22Rv1 (cell line): ENCODE measurements around the gene GTF3C5.

Source experiments
- H3K27ac ChIP-seq: fragments of 450-650 bp; 2 replicates; pipeline ENCODE4 v1.5.1; 2017
- CTCF ChIP-seq: fragments of 450-650 bp; IDR thresholded peaks from 2 replicates; pipeline ENCODE4 v1.5.1; 2017; ENCODE audit warnings: mild to moderate bottlenecking
- ZFX ChIP-seq: fragments of 450-650 bp; IDR thresholded peaks from 2 replicates; pipeline ENCODE4 v1.6.1; 2017; ENCODE audit warnings: antibody characterized with exemption, borderline replicate concordance

GTF3C5 gene

DNA sequence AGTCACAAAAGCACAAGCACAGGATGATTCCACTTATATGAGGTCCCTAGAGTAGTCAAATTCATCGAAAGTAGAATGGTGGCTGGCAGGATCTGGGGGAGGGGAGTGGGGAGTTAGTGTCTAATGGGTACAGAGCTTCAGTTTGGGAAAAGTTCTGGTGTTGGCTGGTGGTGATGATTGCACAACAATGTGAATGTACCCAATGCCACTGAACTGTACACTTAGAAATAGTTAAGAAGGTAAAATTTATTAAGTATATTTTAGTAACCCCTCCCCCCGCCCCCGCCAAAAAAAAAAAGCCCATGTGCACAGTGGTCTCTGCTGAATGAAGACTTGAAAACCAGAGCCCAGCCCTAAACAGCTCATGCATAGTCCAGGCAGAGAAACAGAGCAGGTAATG lies 24.8 kb upstream of the GTF3C5 start:
- H3K27ac ChIP-seq, result no peak overlapping the region
- no peak for TF ChIP-seq ZFX
- no peak for TF ChIP-seq CTCF

DNA sequence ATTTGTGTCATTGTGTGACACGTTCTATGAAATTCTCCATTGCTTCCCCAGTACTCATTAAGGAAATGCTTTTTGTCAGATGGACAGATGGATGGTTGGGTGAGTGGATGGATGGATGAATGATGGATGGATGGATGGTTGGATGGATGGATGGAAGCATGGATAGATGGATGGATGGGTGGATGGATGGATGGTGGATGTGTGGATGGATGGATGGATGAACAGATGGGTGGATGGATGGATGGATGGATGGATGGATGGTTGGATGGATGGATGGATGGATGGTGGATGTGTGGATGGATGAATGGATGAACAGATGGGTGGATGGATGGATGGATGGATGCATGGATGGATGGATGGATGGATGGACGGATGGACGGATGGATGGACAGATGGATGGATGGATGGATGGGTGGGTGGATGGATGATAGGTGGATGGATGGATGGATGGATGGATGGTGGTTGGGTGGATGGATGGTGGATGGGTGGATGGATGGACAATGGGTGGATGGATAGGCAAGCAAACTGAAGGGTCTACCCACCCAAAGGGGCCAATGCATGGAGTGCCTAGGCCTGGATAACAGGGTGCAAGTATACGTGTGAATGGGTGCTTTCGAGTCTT lies 24.0 kb upstream of the GTF3C5 start:
- TF ChIP-seq CTCF (no peak), ZFX (no peak)
- H3K27ac ChIP-seq, result no peak overlapping the region

DNA sequence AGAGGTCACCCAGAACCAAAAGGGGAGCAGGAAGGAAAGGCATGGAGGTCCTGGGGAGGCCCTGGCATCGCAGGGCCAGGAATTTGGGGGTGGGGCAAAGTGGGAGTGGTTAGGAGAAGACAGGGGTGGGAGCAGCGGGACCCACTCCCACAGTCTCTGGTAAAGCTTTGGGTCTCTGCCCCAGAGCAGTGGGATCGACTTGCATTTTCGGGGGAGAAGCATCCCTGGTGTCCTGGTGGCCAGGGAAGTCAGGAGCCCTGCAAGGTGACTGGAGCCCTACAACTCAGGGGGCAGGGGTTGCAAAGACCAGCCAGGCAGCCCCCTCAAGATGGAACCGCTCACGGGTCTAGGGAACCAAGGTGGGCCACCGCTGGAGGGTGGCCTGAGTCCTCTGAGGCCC lies 22.4 kb upstream of the GTF3C5 start:
- no peak overlapping the region for H3K27ac ChIP-seq
- TF ChIP-seq CTCF (no peak), ZFX (no peak)

DNA sequence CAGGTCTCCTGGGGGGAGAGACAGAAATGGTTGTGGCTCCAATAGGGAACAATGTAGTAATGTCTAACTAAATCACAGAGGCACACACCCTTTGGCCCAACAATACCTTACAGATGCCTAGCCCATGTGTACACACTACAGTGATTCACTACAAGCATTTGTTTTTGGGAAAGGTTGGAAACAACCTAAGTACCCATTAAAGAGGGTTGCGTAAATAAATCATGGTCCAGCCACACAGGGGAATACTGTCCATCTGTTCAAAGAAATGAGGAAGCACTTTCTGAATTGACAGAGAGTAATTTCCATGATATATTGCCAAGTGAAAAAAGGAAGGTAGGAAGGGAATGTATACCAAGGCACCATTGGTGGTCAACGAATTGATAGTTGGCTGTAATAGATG lies 22.0 kb upstream of the GTF3C5 start:
- no peak overlapping the region for H3K27ac ChIP-seq
- TF ChIP-seq CTCF, result no peak
- TF ChIP-seq ZFX, result no peak

- no peak for TF ChIP-seq ZFX
- no peak for TF ChIP-seq CTCF
- H3K27ac ChIP-seq, result no peak overlapping the region
Measured at GRCh38 chr9:133009906-133010582, 20.8 kb upstream of the GTF3C5 start.

DNA sequence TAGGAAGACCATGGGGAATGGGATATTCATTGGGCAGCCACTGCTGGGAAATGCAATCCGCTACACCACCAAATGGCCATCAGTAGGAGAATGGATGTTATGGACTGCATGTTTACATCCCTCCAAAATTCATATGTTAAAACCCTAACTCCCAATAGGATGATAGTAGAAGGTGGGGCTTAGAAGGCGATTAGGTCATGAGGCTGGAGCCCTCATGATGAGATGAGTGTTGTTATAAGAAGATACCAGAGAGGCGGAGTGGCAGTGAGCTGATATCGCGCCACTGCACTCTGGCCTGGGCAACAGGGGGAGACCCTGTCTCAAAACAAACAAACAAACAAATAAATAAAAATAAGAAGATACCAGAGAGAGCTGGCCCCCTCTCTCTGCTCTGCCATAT lies 16.1 kb upstream of the GTF3C5 start:
- no peak overlapping the region for H3K27ac ChIP-seq
- TF ChIP-seq ZFX (no peak), CTCF (no peak)

GRCh38 chr9:133023117-133023890 lies 7.5 kb upstream of the GTF3C5 start:
- TF ChIP-seq ZFX, result no peak
- no peak for TF ChIP-seq CTCF
- H3K27ac ChIP-seq, result no peak overlapping the region
